Pericardium fibroblast (primary cell): ENCODE measurements around the gene CST6. TPM values are rescaled to one million over a fixed set of nuclear protein-coding genes. Genes with fewer than 3 reads are reported as not detected.

ENCODE experiments used
- total RNA-seq: library from RNA; depleted of rRNA; stranded (reverse); fragments of >200 nt; gene quantifications from 2 replicates; pipeline ENCODE4 v1.2.3, GENCODE V29; 2015

The CST6 gene, protein sequence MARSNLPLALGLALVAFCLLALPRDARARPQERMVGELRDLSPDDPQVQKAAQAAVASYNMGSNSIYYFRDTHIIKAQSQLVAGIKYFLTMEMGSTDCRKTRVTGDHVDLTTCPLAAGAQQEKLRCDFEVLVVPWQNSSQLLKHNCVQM
- 0.70 TPM in 1 of 2 replicates, not detected in the other for total RNA-seq

DNA sequence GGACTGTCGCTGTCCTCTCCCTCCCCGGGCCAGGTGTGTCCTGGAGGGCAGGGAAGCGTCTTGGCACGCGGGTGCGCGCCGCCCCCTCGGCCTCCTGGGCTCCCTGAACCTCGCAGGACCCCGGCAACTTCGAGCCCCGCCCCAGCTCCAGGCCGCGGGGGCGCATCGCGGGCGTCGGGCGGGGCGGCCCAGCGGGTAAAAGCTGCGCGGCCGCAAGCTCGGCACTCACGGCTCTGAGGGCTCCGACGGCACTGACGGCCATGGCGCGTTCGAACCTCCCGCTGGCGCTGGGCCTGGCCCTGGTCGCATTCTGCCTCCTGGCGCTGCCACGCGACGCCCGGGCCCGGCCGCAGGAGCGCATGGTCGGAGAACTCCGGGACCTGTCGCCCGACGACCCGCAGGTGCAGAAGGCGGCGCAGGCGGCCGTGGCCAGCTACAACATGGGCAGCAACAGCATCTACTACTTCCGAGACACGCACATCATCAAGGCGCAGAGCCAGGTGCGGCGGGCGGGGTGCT, at the start of gene CST6:
TSS of gene CST6 (plus strand) at position 224 of the 519 bp plus-strand sequence. CDS start at position 261, 37 bp downstream.

DNA sequence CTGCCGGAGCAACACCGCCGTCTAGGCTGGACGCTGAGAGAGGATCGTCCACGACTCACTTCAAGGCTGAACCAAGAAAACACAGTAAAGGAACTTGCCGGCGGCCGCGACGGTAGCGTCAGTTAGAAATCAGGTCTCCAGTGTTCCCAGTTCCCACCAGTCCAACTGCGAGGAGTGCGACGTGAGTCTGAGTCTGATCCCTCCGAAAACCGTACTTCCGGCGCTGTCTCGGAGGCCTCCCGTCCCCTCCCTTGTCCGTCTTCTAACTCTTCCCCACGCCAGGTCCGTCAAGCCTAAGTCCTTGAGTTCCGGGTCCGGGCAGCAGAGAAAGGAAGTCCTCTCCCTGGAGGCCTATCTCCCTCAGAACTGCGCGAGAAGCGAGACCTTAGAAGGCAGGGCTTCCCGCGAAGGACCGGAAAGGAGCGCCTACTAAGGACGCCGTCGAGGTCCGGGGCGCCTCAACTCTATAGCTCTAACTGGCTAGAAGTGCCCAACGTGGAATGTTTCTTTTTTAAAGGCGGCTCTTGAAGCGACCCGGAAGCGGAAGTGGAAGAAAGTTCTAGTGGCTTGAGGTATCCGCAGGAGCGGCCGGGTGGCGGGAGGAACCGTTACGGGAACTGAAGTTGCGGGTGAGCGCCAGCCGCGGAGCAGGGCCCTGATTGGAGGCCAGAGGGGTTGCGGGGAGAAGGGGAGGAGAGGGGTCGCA, 9.7 kb upstream of the CST6 start, which contains the start of the genes BANF1 and EIF1AD:
TSS of gene BANF1 (plus strand) at position 562 of the 706 bp plus-strand sequence. CDS start 748 bp downstream, outside the sequence.
TSS of gene EIF1AD (minus strand) at position 216 of the 706 bp plus-strand sequence. CDS start 1,768 bp downstream, outside the sequence.

DNA sequence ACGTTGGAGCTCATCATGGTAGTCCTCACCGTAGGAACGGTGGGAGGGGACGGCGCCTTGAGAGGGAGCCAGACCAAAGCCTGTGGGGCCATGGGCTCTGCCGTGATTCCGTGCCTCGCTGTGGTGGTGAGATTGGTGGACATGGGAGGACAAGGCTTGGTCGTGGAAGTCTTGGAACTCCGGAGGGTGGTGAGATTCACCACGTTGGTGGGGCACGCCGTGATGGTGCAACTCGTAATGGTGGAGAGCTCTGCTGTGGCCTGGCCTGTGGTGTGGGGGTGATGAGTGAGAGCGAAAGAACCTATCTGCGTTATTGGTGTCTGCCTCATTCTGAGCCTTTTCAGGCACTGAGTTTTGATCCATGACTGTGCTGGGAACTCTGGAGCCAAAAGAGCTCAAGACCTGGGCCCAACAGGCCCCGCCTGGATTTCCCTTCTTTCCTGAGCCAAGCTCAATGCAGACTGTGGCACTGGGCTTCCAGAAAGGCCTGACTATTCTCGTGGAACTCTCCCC, 14.3 kb downstream of the CST6 start, which contains the start of gene CATSPER1:
TSS of gene CATSPER1 (minus strand) at position 463 of the 513 bp plus-strand sequence. CDS start at position 363, 100 bp downstream.

GRCh38 chr11:66048547-66049323, 36.9 kb downstream of the CST6 start, which contains the start of gene GAL3ST3:
GAL3ST3 (minus strand) TSS chr11:66049161; CDS start chr11:66045415, 3,746 bp downstream.

DNA sequence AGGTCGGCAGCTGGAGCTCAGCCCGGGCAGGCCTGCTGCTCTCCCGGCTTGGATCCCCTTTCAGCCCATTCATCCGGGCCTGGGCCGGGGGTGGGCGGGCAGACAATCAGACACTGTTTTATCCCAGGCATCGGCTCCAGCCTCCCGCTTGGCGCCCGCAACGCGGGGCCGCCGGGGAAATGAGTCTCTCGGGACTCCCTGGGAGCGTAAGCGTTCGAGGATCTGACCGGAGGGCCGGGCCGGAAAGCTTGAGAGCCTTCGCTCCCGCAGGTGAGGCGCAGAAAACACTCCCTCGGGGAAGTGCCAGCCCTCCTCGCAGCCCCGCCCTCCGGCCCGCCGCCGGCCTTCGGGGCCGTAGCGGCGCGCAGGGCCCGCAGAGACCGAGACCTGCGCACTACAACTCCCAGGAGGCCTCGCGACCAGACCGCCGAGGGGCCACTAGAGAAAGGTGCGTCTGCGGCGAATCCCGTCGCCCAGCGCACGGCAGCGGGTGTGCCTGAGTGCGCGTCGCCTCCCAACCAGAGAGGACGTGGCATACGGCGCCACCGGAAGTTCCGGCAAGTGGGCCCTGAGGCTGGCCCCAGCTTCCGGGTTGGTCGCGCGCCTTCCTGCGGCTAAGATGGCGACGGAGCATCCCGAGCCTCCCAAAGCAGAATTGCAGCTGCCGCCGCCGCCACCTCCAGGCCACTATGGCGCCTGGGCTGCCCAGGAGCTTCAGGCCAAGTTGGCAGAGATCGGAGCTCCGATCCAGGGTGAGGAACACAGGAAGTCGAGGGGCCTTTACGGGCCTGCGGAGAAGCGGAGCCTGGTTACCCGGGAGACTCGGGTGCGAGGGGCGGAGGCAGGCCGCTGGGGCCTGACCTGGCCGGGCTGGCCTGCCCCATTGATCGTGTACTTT, 40.2 kb downstream of the CST6 start, which contains the start of gene SF3B2:
TSS of gene SF3B2 (plus strand) at position 599 of the 898 bp plus-strand sequence. CDS start at position 620, 21 bp downstream.

Other genes with a start within 250 kb of the CST6 start
- gene AP5B1, start 231.0 kb upstream of the CST6 start, total RNA-seq: 8.9 and 13.4 TPM in 2 replicates
- not detected in 2 replicates for gene OVOL1, start 224.9 kb upstream of the CST6 start, total RNA-seq
- gene SNX32, start 178.0 kb upstream of the CST6 start, total RNA-seq: 1.1 and 2.4 TPM in 2 replicates
- gene CFL1, start 153.8 kb upstream of the CST6 start, total RNA-seq: 674 and 1,158 TPM in 2 replicates
- 25.0 and 48.3 TPM in 2 replicates for gene MUS81, start 151.6 kb upstream of the CST6 start, total RNA-seq
- gene EFEMP2, start 139.2 kb upstream of the CST6 start, total RNA-seq: 173 and 216 TPM in 2 replicates
- not detected in 2 replicates for gene CTSW, start 132.2 kb upstream of the CST6 start, total RNA-seq
- 160 and 177 TPM in 2 replicates for gene FIBP, start 123.5 kb upstream of the CST6 start, total RNA-seq
- gene CCDC85B, start 121.3 kb upstream of the CST6 start, total RNA-seq: 116 and 144 TPM in 2 replicates
- gene FOSL1, start 111.6 kb upstream of the CST6 start, total RNA-seq: 4.9 and 8.5 TPM in 2 replicates
- 16.1 and 18.1 TPM in 2 replicates for gene C11orf68, start 92.9 kb upstream of the CST6 start, total RNA-seq
- 84.4 and 99.7 TPM in 2 replicates for gene DRAP1, start 92.6 kb upstream of the CST6 start, total RNA-seq
- gene TSGA10IP, start 66.5 kb upstream of the CST6 start, total RNA-seq: not detected in 2 replicates
- 21.1 and 42.0 TPM in 2 replicates for gene SART1, start 50.3 kb upstream of the CST6 start, total RNA-seq
- 16.4 and 21.5 TPM in 2 replicates for gene EIF1AD, start 9.9 kb upstream of the CST6 start, total RNA-seq
- gene BANF1, start 9.5 kb upstream of the CST6 start, total RNA-seq: 59.3 and 101 TPM in 2 replicates
- gene CATSPER1, start 14.5 kb downstream of the CST6 start, total RNA-seq: not detected in 2 replicates
- not detected in 2 replicates for gene GAL3ST3, start 37.2 kb downstream of the CST6 start, total RNA-seq
- gene SF3B2, start 40.4 kb downstream of the CST6 start, total RNA-seq: 121 and 132 TPM in 2 replicates
- 35.2 and 42.0 TPM in 2 replicates for gene PACS1, start 58.3 kb downstream of the CST6 start, total RNA-seq
- gene KLC2, start 245.7 kb downstream of the CST6 start, total RNA-seq: 16.2 and 17.4 TPM in 2 replicates